BLaER1 treated with 17β-estradiol and CSF1 and Interleukin-3, amounts not matched to agents 10 nM and 100 nM (cell line): Measurements from ENCODE around the gene VPS13D.

Experiments
- H3K27ac ChIP-seq, 11 experiments: shearing (Covaris generic); formaldehyde crosslinking; 2 replicates each; pipeline ENCODE4 v1.8.1; 2022
- H3K27me3 ChIP-seq, 11 experiments: shearing (Covaris generic); formaldehyde crosslinking; 2 replicates each; pipeline ENCODE4 v1.8.1; 2022
- H3K36me3 ChIP-seq, 11 experiments: shearing (Covaris generic); formaldehyde crosslinking; 2 replicates each; pipeline ENCODE4 v1.8.1; 2022
- H3K4me1 ChIP-seq, 10 experiments: shearing (Covaris generic); formaldehyde crosslinking; 2 replicates each; pipeline ENCODE4 v1.8.1; 2022
- H3K4me2 ChIP-seq, 11 experiments: shearing (Covaris generic); formaldehyde crosslinking; 2 replicates each; pipeline ENCODE4 v1.8.1; 2022
- H3K4me3 ChIP-seq, 10 experiments: shearing (Covaris generic); formaldehyde crosslinking; 2 replicates each; pipeline ENCODE4 v1.8.1; 2022
- H3K9ac ChIP-seq, 11 experiments: shearing (Covaris generic); formaldehyde crosslinking; 2 replicates each; pipeline ENCODE4 v1.8.1; 2022
- H3K9me3 ChIP-seq, 11 experiments: shearing (Covaris generic); formaldehyde crosslinking; replicated peaks in 1 of 11; 2 replicates each; pipeline ENCODE4 v1.8.1; 2022
- H4K20me1 ChIP-seq, 11 experiments: shearing (Covaris generic); formaldehyde crosslinking; 2 replicates each; pipeline ENCODE4 v1.8.1; 2022
- Cebpa-rat ChIP-seq, 11 experiments: shearing (Covaris generic); IDR thresholded peaks; 2 replicates each; pipeline ENCODE4 v1.8.1; 2022

The VPS13D gene

DNA sequence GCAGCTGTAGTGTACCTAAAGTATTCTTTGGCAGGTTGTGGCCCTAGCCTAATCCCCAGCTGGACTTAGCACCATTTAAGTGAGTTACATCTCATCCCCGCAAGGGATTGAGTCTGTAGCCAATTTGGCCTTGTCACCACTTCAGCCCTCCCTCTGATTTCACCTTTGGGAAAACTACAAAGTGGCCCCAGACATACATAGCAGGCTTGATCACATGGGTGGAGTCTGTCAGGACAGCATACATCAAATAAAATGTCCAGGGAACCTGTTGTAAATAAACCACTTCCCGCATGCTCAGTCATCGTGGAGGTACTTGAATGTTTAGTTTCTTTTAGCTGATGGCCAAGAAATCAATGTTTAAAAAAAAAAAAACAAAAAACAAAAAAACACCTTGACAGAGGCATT lies 245.7 kb downstream of the VPS13D start:
- no peak overlapping the region for H3K9ac ChIP-seq
- peaks cover 0 to 6% (median 0%) of the 10 kb centered on the region in 11 experiments; a peak in 3 of 22 replicates for H3K27me3 ChIP-seq
- peaks cover 0 to 29% (median 0%) of the 10 kb centered on the region in 11 experiments; a peak in 6 of 22 replicates for H4K20me1 ChIP-seq
- peak overlapping the region in 8 of 11 experiments; percentile 6 to 87 (median 36); a peak in 11 of 22 replicates for H3K27ac ChIP-seq
- TF ChIP-seq Cebpa-rat (IDR thresholded peaks at IDR 0.05): no peak
- H3K4me2 ChIP-seq: peak overlapping the region; percentile 78 to 96 (median 90)
- H3K4me3 ChIP-seq: 0 out of 20 replicates have a peak overlapping the region, but pooled peaks of 1 of the 10 experiments have one; percentile 3
- peaks cover 0 to 20% (median 17%) of the 10 kb centered on the region in 11 experiments; a peak in 17 of 22 replicates for H3K9me3 ChIP-seq
- peaks cover 88 to 100% (median 100%) of the 10 kb centered on the region in 10 experiments for H3K4me1 ChIP-seq
- peaks cover 0 to 17% (median 4%) of the 10 kb centered on the region in 11 experiments; a peak in 10 of 22 replicates for H3K36me3 ChIP-seq

- no peak for TF ChIP-seq Cebpa-rat (IDR thresholded peaks at IDR 0.05)
- H3K4me3 ChIP-seq: no peak overlapping the region
- H3K27me3 ChIP-seq: peaks cover 0 to 6% (median 0%) of the 10 kb centered on the region in 11 experiments; a peak in 3 of 22 replicates
- H3K4me2 ChIP-seq: peak overlapping the region; percentile 78 to 96 (median 90)
- H3K4me1 ChIP-seq: peaks cover 92 to 100% (median 100%) of the 10 kb centered on the region in 10 experiments
- H3K9me3 ChIP-seq: peaks cover 0 to 20% (median 17%) of the 10 kb centered on the region in 11 experiments; a peak in 17 of 22 replicates
- no peak overlapping the region for H3K9ac ChIP-seq
- peaks cover 0 to 17% (median 4%) of the 10 kb centered on the region in 11 experiments; a peak in 10 of 22 replicates for H3K36me3 ChIP-seq
- peaks cover 0 to 32% (median 0%) of the 10 kb centered on the region in 11 experiments; a peak in 6 of 22 replicates for H4K20me1 ChIP-seq
- peak overlapping the region in 7 of 11 experiments; percentile 6 to 87 (median 41); a peak in 7 of 22 replicates for H3K27ac ChIP-seq
These were observed 246.1 kb downstream of the VPS13D start for GRCh38 chr1:12475947-12476346.

- no peak for TF ChIP-seq Cebpa-rat (IDR thresholded peaks at IDR 0.05)
- H3K27ac ChIP-seq: peak overlapping the region in 6 of 11 experiments; percentile 61 to 87 (median 74); a peak in 8 of 22 replicates
- no peak overlapping the region for H3K4me3 ChIP-seq
- peaks cover 0 to 44% (median 0%) of the 10 kb centered on the region in 11 experiments; a peak in 6 of 22 replicates for H4K20me1 ChIP-seq
- H3K27me3 ChIP-seq: peaks cover 0 to 6% (median 0%) of the 10 kb centered on the region in 11 experiments; a peak in 3 of 22 replicates
- H3K4me2 ChIP-seq: peak overlapping the region; percentile 56 to 96 (median 90); a peak in 21 of 22 replicates
- H3K4me1 ChIP-seq: peaks cover 97 to 100% (median 100%) of the 10 kb centered on the region in 10 experiments
- H3K9me3 ChIP-seq: peaks cover 0 to 20% (median 17%) of the 10 kb centered on the region in 11 experiments; a peak in 17 of 22 replicates
- H3K36me3 ChIP-seq: peaks cover 0 to 17% (median 5%) of the 10 kb centered on the region in 11 experiments; a peak in 10 of 22 replicates
- peak overlapping the region in 3 of 11 experiments; percentile 17 to 75 (median 60); a peak in 4 of 22 replicates for H3K9ac ChIP-seq
These were observed 247.5 kb downstream of the VPS13D start for GRCh38 chr1:12477314-12477713.

- TF ChIP-seq Cebpa-rat (IDR thresholded peaks at IDR 0.05): no peak
- H3K4me3 ChIP-seq: peak overlapping the region in 6 of 10 experiments; percentile 8 to 40 (median 20); a peak in 7 of 20 replicates
- peak overlapping the region in 9 of 11 experiments; percentile 18 to 75 (median 52); a peak in 16 of 22 replicates for H3K9ac ChIP-seq
- H4K20me1 ChIP-seq: peaks cover 0 to 44% (median 0%) of the 10 kb centered on the region in 11 experiments; a peak in 6 of 22 replicates
- peak overlapping the region in 9 of 11 experiments; percentile 11 to 87 (median 63); a peak in 17 of 22 replicates for H3K27ac ChIP-seq
- H3K4me1 ChIP-seq: peaks cover 90 to 94% (median 93%) of the 10 kb centered on the region in 10 experiments
- H3K9me3 ChIP-seq: peaks cover 0 to 20% (median 17%) of the 10 kb centered on the region in 11 experiments; a peak in 17 of 22 replicates
- H3K4me2 ChIP-seq: peak overlapping the region; percentile 56 to 96 (median 90)
- peaks cover 0 to 17% (median 5%) of the 10 kb centered on the region in 11 experiments; a peak in 10 of 22 replicates for H3K36me3 ChIP-seq
- H3K27me3 ChIP-seq: peaks cover 0 to 6% (median 0%) of the 10 kb centered on the region in 11 experiments; a peak in 3 of 22 replicates
These were observed 248.2 kb downstream of the VPS13D start for GRCh38 chr1:12477936-12478611.

DNA sequence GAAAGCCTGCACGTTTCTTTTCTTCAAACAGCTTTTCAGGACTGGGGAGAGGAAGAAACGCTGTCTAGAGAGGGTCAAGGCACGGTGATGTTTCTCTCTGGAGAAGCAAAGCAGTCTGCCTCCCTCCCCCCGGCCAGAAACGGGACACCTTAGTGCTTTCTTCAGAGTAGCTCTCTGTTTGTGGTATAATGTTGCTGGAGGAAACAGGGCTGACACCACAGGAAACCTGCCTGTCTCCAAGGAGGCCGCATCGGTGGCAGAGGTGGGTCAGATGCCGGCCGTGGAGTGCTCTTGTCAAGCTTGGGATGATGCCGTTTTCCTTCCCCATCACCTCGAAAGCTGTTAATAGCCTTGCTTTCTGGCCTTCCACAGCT lies 248.8 kb downstream of the VPS13D start:
- Histone ChIP-seq H4K20me1 (peaks cover 0 to 44% (median 0%) of the 10 kb centered on the region in 11 experiments; a peak in 6 of 22 replicates), H3K27ac (peak overlapping the region in 8 of 11 experiments; percentile 11 to 87 (median 68); a peak in 16 of 22 replicates), H3K4me2 (peak overlapping the region; percentile 56 to 96 (median 90)), H3K9me3 (peaks cover 0 to 19% (median 16%) of the 10 kb centered on the region in 11 experiments; a peak in 17 of 22 replicates), H3K4me3 (peak overlapping the region in 6 of 10 experiments; percentile 8 to 40 (median 20); a peak in 7 of 20 replicates), H3K9ac (peak overlapping the region in 9 of 11 experiments; percentile 18 to 75 (median 52); a peak in 14 of 22 replicates), H3K4me1 (peaks cover 84 to 89% (median 87%) of the 10 kb centered on the region in 10 experiments), H3K27me3 (peaks cover 0 to 6% (median 0%) of the 10 kb centered on the region in 11 experiments; a peak in 3 of 22 replicates), H3K36me3 (peaks cover 0 to 23% (median 8%) of the 10 kb centered on the region in 11 experiments; a peak in 10 of 22 replicates)
- TF ChIP-seq Cebpa-rat (IDR thresholded peaks at IDR 0.05): peak in 1 of 11 experiments; percentile 29; a peak in 1 of 22 replicates

DNA sequence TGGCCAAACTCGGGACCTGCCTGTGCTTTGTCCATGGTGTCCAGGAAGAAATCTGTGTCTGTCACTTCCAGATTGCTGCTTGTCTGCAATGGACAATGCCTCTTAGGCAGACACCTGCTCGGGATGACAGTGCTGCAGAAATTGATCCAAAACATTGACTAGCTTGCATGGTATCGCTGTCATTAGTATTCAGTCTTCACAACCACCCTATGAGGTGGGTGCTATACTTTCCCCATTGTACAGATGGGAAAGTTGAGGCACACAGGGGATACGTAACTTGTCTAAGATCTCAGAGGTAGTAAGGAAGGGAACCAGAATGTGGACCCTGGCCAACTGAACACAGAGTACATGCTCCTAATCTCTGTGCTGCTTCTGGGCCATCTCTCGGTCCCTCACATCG lies 249.5 kb downstream of the VPS13D start:
- TF ChIP-seq Cebpa-rat (IDR thresholded peaks at IDR 0.05): no peak
- H3K4me2 ChIP-seq: peak overlapping the region; percentile 56 to 96 (median 90)
- H3K36me3 ChIP-seq: peaks cover 0 to 30% (median 7%) of the 10 kb centered on the region in 11 experiments; a peak in 10 of 22 replicates
- H3K4me1 ChIP-seq: peaks cover 77 to 81% (median 80%) of the 10 kb centered on the region in 10 experiments
- H3K9ac ChIP-seq: peak overlapping the region in 4 of 11 experiments; percentile 52 to 75 (median 65); a peak in 5 of 22 replicates
- H3K9me3 ChIP-seq: peaks cover 0 to 12% (median 9%) of the 10 kb centered on the region in 11 experiments; a peak in 16 of 22 replicates
- H4K20me1 ChIP-seq: peaks cover 0 to 44% (median 0%) of the 10 kb centered on the region in 11 experiments; a peak in 6 of 22 replicates
- peaks cover 0 to 6% (median 0%) of the 10 kb centered on the region in 11 experiments; a peak in 3 of 22 replicates for H3K27me3 ChIP-seq
- H3K4me3 ChIP-seq: peak overlapping the region in 2 of 10 experiments; percentile 36 to 40; a peak in 2 of 20 replicates
- peak overlapping the region in 6 of 11 experiments; percentile 61 to 87 (median 74); a peak in 9 of 22 replicates for H3K27ac ChIP-seq

DNA sequence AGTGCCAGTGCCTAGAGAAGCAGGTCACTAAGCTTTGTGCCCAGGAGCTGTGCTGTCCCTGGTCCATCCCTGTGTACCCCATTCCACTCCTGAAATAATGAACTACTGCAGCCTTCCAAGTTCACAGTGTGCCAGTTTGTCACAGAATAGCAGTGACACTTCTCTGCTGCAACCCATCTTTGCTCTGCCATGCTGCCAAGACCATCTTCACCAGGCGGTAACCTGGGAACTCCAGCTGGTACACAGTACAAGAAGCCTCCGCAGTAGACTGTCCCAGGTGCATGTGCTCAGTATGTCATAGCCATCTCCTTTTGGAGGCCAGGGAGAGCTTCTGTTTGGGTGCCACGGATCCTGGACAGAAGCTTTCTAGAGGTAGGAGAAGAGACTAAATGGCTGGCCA lies 250.2 kb downstream of the VPS13D start:
- peak overlapping the region; percentile 77 to 96 (median 90) for H3K4me2 ChIP-seq
- H3K4me1 ChIP-seq: peaks cover 70 to 74% (median 73%) of the 10 kb centered on the region in 10 experiments
- H3K27ac ChIP-seq: peak overlapping the region in 5 of 11 experiments; percentile 34 to 87 (median 61); a peak in 10 of 22 replicates
- peaks cover 0 to 37% (median 7%) of the 10 kb centered on the region in 11 experiments; a peak in 9 of 22 replicates for H3K36me3 ChIP-seq
- H3K4me3 ChIP-seq: no peak overlapping the region
- peaks cover 0 to 44% (median 0%) of the 10 kb centered on the region in 11 experiments; a peak in 6 of 22 replicates for H4K20me1 ChIP-seq
- no peak for TF ChIP-seq Cebpa-rat (IDR thresholded peaks at IDR 0.05)
- H3K9ac ChIP-seq: no peak overlapping the region
- H3K27me3 ChIP-seq: peaks cover 0 to 6% (median 0%) of the 10 kb centered on the region in 11 experiments; a peak in 3 of 22 replicates
- peaks cover 0 to 4% (median 2%) of the 10 kb centered on the region in 11 experiments; a peak in 10 of 22 replicates for H3K9me3 ChIP-seq
